ENCODE measurements around the gene DMD.
"Not testable (repeated sequence)": the region's sequence is repeated elsewhere in the genome, so short reads cannot be mapped to it uniquely, and the experiment has no call there.

DMD gene

GRCh38 chrX:33211356-33212260, at the start of gene DMD:
Gene DMD, minus strand, starts transcription at chrX:33211549. Its CDS starts 237 bp downstream, at chrX:33211312.
- intact Hi-C loops (cut with DNase I), result no loop called here
- DNase-seq, result peak in 37 of 42 donors; percentile 5 to 82 (median 38)

- intact Hi-C loops (cut with DNase I), result no loop called here
- DNase-seq, result no peak
Observed at GRCh38 chrX:33252306-33252825, 41.0 kb upstream of the DMD start.

- intact Hi-C loops (cut with DNase I), result no loop called here
- no peak for DNase-seq
Observed at GRCh38 chrX:33218819-33219218, 7.5 kb upstream of the DMD start.

GRCh38 chrX:33210156-33210555, 1.2 kb downstream of the DMD start:
- no peak for DNase-seq
- intact Hi-C loops (cut with DNase I), result no loop called here

GRCh38 chrX:33207056-33207455, 4.3 kb downstream of the DMD start:
- intact Hi-C loops (cut with DNase I), result no loop called here

GRCh38 chrX:33205321-33205720, 6.0 kb downstream of the DMD start:
- intact Hi-C loops (cut with DNase I), result no loop called here
- DNase-seq, result no peak

More at GRCh38 chrX:33207056-33207455, 4.3 kb downstream of the DMD start:
- no peak for DNase-seq

GRCh38 chrX:33204889-33205288, 6.5 kb downstream of the DMD start:
- DNase-seq, result peak in 8 of 42 donors; percentile 1 to 27 (median 8)
- intact Hi-C loops (cut with DNase I), result no loop called here

GRCh38 chrX:33198561-33199279, 12.6 kb downstream of the DMD start:
- intact Hi-C loops (cut with DNase I), result no loop called here

GRCh38 chrX:33195698-33196097, 15.7 kb downstream of the DMD start:
- intact Hi-C loops (cut with DNase I), result no loop called here
- no peak for DNase-seq

More at GRCh38 chrX:33198561-33199279, 12.6 kb downstream of the DMD start:
- no peak for DNase-seq

GRCh38 chrX:33194876-33195433, 16.4 kb downstream of the DMD start:
- no peak for DNase-seq
- intact Hi-C loops (cut with DNase I), result no loop called here

GRCh38 chrX:33194289-33194688, 17.1 kb downstream of the DMD start:
- intact Hi-C loops (cut with DNase I), result no loop called here

GRCh38 chrX:33190016-33190415, 21.3 kb downstream of the DMD start:
- intact Hi-C loops (cut with DNase I), result no loop called here

More at GRCh38 chrX:33194289-33194688, 17.1 kb downstream of the DMD start:
- DNase-seq, result no peak

GRCh38 chrX:33188881-33189280, 22.5 kb downstream of the DMD start:
- intact Hi-C loops (cut with DNase I), result no loop called here
- DNase-seq, result no peak

More at GRCh38 chrX:33190016-33190415, 21.3 kb downstream of the DMD start:
- DNase-seq, result no peak

GRCh38 chrX:33188286-33188685, 23.1 kb downstream of the DMD start:
- DNase-seq, result no peak
- intact Hi-C loops (cut with DNase I), result no loop called here

- DNase-seq; intact Hi-C loops (cut with DNase I): not testable (repeated sequence)
Observed at GRCh38 chrX:33184803-33185202, 26.5 kb downstream of the DMD start.

GRCh38 chrX:33183361-33183760, 28.0 kb downstream of the DMD start:
- intact Hi-C loops (cut with DNase I), result no loop called here
- DNase-seq, result peak in 31 of 42 donors; percentile 2 to 64 (median 23)

- intact Hi-C loops (cut with DNase I), result no loop called here
- no peak for DNase-seq
Observed at GRCh38 chrX:33178690-33179089, 32.7 kb downstream of the DMD start.

- intact Hi-C loops (cut with DNase I), result no loop called here
- no peak for DNase-seq
Observed at GRCh38 chrX:33178218-33178617, 33.1 kb downstream of the DMD start.

GRCh38 chrX:33175201-33175600, 36.1 kb downstream of the DMD start:
- DNase-seq, result no peak
- intact Hi-C loops (cut with DNase I), result no loop called here

- intact Hi-C loops (cut with DNase I), result no loop called here
- DNase-seq, result no peak
Observed at GRCh38 chrX:33171041-33171440, 40.3 kb downstream of the DMD start.

Measured in head of caudate nucleus (tissue), 42 donors.